Osteoblast (primary cell): ENCODE measurements around the gene C4orf50. TPM values are rescaled to one million over a fixed set of nuclear protein-coding genes. Genes with fewer than 3 reads are reported as not detected.

ENCODE experiments used
- DNase-seq: peaks from one replicate; pipeline ENCODE4 v3.0.0; 2011; ENCODE audit warnings: low spot score, mixed read lengths; ENCODE audit not compliant: insufficient read length; ENCODE audit errors: missing footprints
- H2AFZ ChIP-seq: 2 replicates; pipeline ENCODE4 v1.6.0; 2011; ENCODE audit warnings: mild to moderate bottlenecking, low read length
- H3K27ac ChIP-seq: 2 replicates; pipeline ENCODE4 v1.5.1; 2011; ENCODE audit warnings: mild to moderate bottlenecking, low read depth, low read length, moderate library complexity
- H3K27me3 ChIP-seq: 2 replicates; pipeline ENCODE4 v1.6.0; 2012; ENCODE audit warnings: mild to moderate bottlenecking, control low read depth, inconsistent platforms, low read length, moderate library complexity; ENCODE audit not compliant: insufficient read depth
- H3K36me3 ChIP-seq: 2 replicates; pipeline ENCODE4 v1.5.1; 2011; ENCODE audit warnings: mild to moderate bottlenecking, low read length, control low read depth, moderate library complexity; ENCODE audit not compliant: insufficient read depth
- H3K4me1 ChIP-seq: 2 replicates; pipeline ENCODE4 v1.5.1; 2011; ENCODE audit warnings: mild to moderate bottlenecking, low read length, control low read depth, moderate library complexity; ENCODE audit not compliant: insufficient read depth
- H3K4me2 ChIP-seq: 2 replicates; pipeline ENCODE4 v1.6.0; 2011; ENCODE audit warnings: mild to moderate bottlenecking, low read length; ENCODE audit not compliant: insufficient read depth
- H3K4me3 ChIP-seq: fragments of 200-600 bp; sonication (generic); 3 replicates; pipeline ENCODE4 v1.5.1; 2012; ENCODE audit warnings: mild to moderate bottlenecking, low read length, inconsistent platforms; ENCODE audit not compliant: insufficient read depth
- H3K79me2 ChIP-seq: 2 replicates; pipeline ENCODE4 v1.6.0; 2012; ENCODE audit warnings: mild to moderate bottlenecking, low read length, control low read depth, inconsistent platforms; ENCODE audit not compliant: insufficient read depth
- H3K9me3 ChIP-seq: 2 replicates; pipeline ENCODE4 v1.5.1; 2011; ENCODE audit warnings: low read depth, low read length, control low read depth
- H4K20me1 ChIP-seq: 2 replicates; pipeline ENCODE4 v1.6.0; 2012; ENCODE audit warnings: mild to moderate bottlenecking, low read length, control low read depth; ENCODE audit not compliant: insufficient read depth
- CTCF ChIP-seq: IDR thresholded peaks from 2 replicates; pipeline ENCODE4 v1.5.1; 2011; ENCODE audit warnings: mild to moderate bottlenecking, low read depth, low read length, moderate library complexity; ENCODE audit errors: extremely low read depth
- total RNA-seq: library from RNA; depleted of rRNA; stranded (reverse); fragments of >200 nt; gene quantifications from 2 replicates; pipeline ENCODE4 v1.2.3, GENCODE V29; 2012

Gene C4orf50
- total RNA-seq, 1 donor = not detected

DNA sequence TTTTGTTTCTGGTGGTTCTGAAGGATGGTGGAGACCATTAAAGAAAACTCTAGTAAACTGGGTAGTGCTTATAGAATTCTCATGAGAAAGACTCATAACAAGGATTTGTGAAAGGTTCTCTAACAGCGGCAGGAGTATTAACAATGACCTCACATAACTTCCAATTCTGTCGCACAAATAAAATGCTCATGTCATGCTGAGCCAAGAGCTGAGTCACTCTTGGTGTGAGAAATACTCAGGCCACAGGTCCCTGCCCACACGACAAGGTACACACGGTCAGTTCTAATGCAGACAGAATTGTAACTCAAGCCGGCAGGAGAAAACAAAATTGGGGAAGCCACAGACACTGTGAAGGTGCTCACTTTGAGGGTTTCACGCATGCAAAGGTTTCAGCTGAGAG lies 34.4 kb upstream of the C4orf50 start:
- H3K27me3 ChIP-seq = no peaks in the 10 kb centered on the region
- H3K4me1 ChIP-seq = no peaks in the 10 kb centered on the region
- H3K36me3 ChIP-seq = no peaks in the 10 kb centered on the region
- peak; percentile 15 for DNase-seq
- H2AFZ ChIP-seq = no peak overlapping the region
- no peak overlapping the region for H3K4me2 ChIP-seq
- no peaks in the 10 kb centered on the region for H3K9me3 ChIP-seq
- no peak for TF ChIP-seq CTCF
- H3K79me2 ChIP-seq = no peaks in the 10 kb centered on the region
- H3K27ac ChIP-seq = no peak overlapping the region
- no peak overlapping the region for H3K4me3 ChIP-seq
- no peaks in the 10 kb centered on the region for H4K20me1 ChIP-seq

DNA sequence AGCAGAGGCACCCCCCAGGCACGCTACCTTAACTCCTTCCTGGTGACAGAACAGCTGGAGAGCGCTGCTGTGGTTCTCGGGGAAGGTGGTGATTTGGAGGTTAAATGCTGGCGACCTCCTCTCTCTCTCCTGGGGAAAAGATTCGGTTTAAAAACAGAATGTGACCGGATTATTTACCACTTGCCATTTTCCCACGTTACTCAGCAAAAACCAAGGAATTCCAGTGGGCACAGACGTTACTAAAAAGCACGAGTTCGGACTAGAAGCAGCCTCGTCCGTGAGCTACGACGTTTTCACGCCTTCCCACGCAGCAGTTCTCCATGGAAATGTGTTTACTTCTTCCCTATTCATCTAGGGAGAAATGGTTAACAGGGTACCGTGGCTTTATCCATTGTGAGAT lies 32.3 kb upstream of the C4orf50 start:
- TF ChIP-seq CTCF = no peak
- Histone ChIP-seq H3K4me2 (no peak overlapping the region), H3K4me3 (no peak overlapping the region), H3K9me3 (no peaks in the 10 kb centered on the region), H2AFZ (no peak overlapping the region), H3K27ac (no peak overlapping the region), H3K4me1 (no peaks in the 10 kb centered on the region), H4K20me1 (no peaks in the 10 kb centered on the region), H3K79me2 (no peaks in the 10 kb centered on the region), H3K36me3 (no peaks in the 10 kb centered on the region), H3K27me3 (no peaks in the 10 kb centered on the region)
- DNase-seq = peak; percentile 78

GRCh38 chr4:6049985-6050384 lies 31.8 kb upstream of the C4orf50 start:
- Histone ChIP-seq H3K4me2 (no peak overlapping the region), H3K4me1 (no peaks in the 10 kb centered on the region), H2AFZ (no peak overlapping the region), H3K27me3 (no peaks in the 10 kb centered on the region), H3K9me3 (no peaks in the 10 kb centered on the region), H3K79me2 (no peaks in the 10 kb centered on the region), H3K27ac (no peak overlapping the region), H3K36me3 (no peaks in the 10 kb centered on the region), H3K4me3 (no peak overlapping the region), H4K20me1 (no peaks in the 10 kb centered on the region)
- no peak for TF ChIP-seq CTCF
- DNase-seq = peak; percentile 58

- Histone ChIP-seq H3K36me3 (no peaks in the 10 kb centered on the region), H2AFZ (no peak overlapping the region), H3K79me2 (no peaks in the 10 kb centered on the region), H3K27ac (no peak overlapping the region), H3K27me3 (no peaks in the 10 kb centered on the region), H3K4me2 (no peak overlapping the region), H3K4me3 (no peak overlapping the region), H4K20me1 (no peaks in the 10 kb centered on the region), H3K4me1 (no peaks in the 10 kb centered on the region), H3K9me3 (no peaks in the 10 kb centered on the region)
- peak; percentile 58 for DNase-seq
- TF ChIP-seq CTCF = no peak
Measured at GRCh38 chr4:6049278-6049677, 31.0 kb upstream of the C4orf50 start.
